Ovary (tissue), 3 donors: ENCODE measurements around the gene ZNF598.

Source experiments
- CTCF ChIP-seq, 3 donors: fragments of 450-650 bp in 2 of 3; fragments of 200-600 bp in 1 of 3; IDR thresholded peaks; one replicate each; pipeline versions ENCODE4 v1.5.1 to v1.8.0; 2016 to 2022; ENCODE audit warnings: antibody characterized with exemption in 3 of 3, mild to moderate bottlenecking in 1 of 3
- EP300 ChIP-seq: sonication (generic); formaldehyde crosslinking; IDR thresholded peaks from one replicate; pipeline ENCODE4 v1.6.1; 2017; ENCODE audit warnings: antibody characterized with exemption
- POLR2A ChIP-seq: fragments of 450-650 bp; IDR thresholded peaks from one replicate; pipeline ENCODE4 v1.6.1; 2017; ENCODE audit warnings: antibody characterized with exemption, mild to moderate bottlenecking, moderate library complexity
- donor health status: DM: no; HTN: no; CAD: no.

DNA sequence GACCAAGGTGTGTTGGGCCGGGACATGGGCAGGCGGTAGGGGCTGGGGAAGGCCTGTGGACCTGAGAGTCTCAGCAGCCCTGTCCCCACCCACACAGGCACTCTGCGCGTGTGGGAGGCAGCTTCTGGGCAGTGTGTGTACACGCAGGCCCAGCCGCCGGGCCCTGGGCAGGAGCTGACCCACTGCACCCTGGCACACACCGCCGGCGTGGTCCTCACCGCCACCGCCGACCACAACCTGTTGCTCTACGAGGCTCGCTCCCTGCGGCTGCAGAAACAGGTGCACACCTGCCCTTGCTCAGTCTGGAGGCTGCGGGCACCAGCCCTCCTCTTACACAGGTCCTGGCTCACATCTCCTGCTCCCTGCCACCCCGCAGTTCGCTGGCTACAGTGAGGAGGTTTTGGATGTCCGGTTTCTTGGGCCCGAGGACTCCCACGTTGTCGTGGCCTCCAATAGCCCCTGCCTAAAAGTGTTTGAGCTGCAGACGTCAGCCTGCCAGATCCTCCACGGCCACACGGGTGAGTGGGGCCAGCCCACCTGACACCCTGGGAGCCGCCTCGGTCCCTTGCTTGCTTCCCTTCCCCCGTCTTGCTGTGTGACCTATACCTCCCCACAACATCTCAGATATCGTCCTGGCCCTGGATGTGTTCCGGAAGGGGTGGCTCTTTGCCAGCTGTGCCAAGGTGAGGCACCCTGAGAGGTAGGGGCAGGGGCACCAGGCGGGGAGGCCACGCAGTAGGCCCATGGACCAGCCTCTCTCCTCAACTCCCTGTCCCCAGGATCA, 34.0 kb downstream of the ZNF598 start:
- TF ChIP-seq POLR2A (no peak), CTCF (IDR thresholded peaks at IDR 0.05) (no peak), EP300 (no peak)
